ENCODE measurements around the gene TMEM258.

TMEM258 gene

DNA sequence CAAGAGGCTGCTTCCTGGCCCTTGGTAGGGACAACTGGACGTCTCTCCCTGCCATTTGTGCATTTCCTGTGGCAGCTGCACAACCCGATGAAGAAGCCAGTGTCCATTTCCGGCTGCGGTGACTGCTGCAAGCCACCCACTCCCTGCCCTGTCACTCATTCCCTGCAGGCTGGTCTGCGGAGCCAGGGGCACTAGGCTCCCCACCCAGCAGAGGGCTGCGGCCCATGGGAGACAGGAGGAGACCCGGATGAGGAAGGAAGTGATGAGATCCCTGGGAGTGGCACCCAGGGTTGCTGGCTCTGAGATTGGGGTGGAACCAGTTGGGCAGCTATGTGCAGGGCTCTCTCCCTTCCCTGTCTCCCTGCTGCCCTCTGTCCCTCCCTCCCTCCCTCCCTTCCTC, 50.0 kb downstream of the TMEM258 start:
- DNase-seq (ENCODE audit: low read depth in 2 of 2): no peak

GRCh38 chr11:61739966-61740365, 52.4 kb downstream of the TMEM258 start:
- DNase-seq (ENCODE audit: low read depth in 2 of 2): no peak

- no peak for DNase-seq (ENCODE audit: low read depth in 2 of 2)
Measured at GRCh38 chr11:61739413-61739812, 53.0 kb downstream of the TMEM258 start.
